HG03196 (cell line): ENCODE data around the gene LAMA2.
"Not testable (repeated sequence)": the region's sequence is repeated elsewhere in the genome, so short reads cannot be mapped to it uniquely, and the experiment has no call there.

Source experiments
- ATAC-seq: cut with Tn5 transposase; IDR thresholded peaks from one replicate; pipeline ENCODE4 v1.9.1; 2021; ENCODE audit not compliant: unreplicated experiment

Gene LAMA2

GRCh38 chr6:129115471-129115870 is 232.5 kb downstream of the LAMA2 start:
- no peak for ATAC-seq

GRCh38 chr6:129117355-129117754 is 234.4 kb downstream of the LAMA2 start:
- no peak for ATAC-seq

GRCh38 chr6:129120856-129121638 is 238.1 kb downstream of the LAMA2 start:
- no peak for ATAC-seq

GRCh38 chr6:129124347-129124746 is 241.4 kb downstream of the LAMA2 start:
- no peak for ATAC-seq

- ATAC-seq = no peak
Measured at GRCh38 chr6:129130106-129130505, 247.2 kb downstream of the LAMA2 start.

GRCh38 chr6:129130959-129131681 is 248.2 kb downstream of the LAMA2 start:
- ATAC-seq = no peak

- no peak for ATAC-seq
Measured at GRCh38 chr6:129133770-129134192, 250.8 kb downstream of the LAMA2 start.

- no peak for ATAC-seq
Measured at GRCh38 chr6:129134535-129134934, 251.6 kb downstream of the LAMA2 start.

GRCh38 chr6:129135451-129135850 is 252.5 kb downstream of the LAMA2 start:
- no peak for ATAC-seq

GRCh38 chr6:129136751-129137150 is 253.8 kb downstream of the LAMA2 start:
- ATAC-seq = no peak

- no peak for ATAC-seq
Measured at GRCh38 chr6:129138739-129139405, 255.9 kb downstream of the LAMA2 start.

- ATAC-seq = no peak
Measured at GRCh38 chr6:129140526-129140925, 257.6 kb downstream of the LAMA2 start.

- ATAC-seq = no peak
Measured at GRCh38 chr6:129141499-129141898, 258.6 kb downstream of the LAMA2 start.

GRCh38 chr6:129146902-129147301 is 264.0 kb downstream of the LAMA2 start:
- no peak for ATAC-seq

GRCh38 chr6:129150507-129150906 is 267.6 kb downstream of the LAMA2 start:
- no peak for ATAC-seq

GRCh38 chr6:129153257-129153656 is 270.3 kb downstream of the LAMA2 start:
- ATAC-seq = no peak

- not testable (repeated sequence) for ATAC-seq
Measured at GRCh38 chr6:129159242-129159641, 276.3 kb downstream of the LAMA2 start.

GRCh38 chr6:129162605-129163004 is 279.7 kb downstream of the LAMA2 start:
- no peak for ATAC-seq

GRCh38 chr6:129163551-129163950 is 280.6 kb downstream of the LAMA2 start:
- no peak for ATAC-seq

- ATAC-seq = no peak
Measured at GRCh38 chr6:129164032-129164431, 281.1 kb downstream of the LAMA2 start.

GRCh38 chr6:129172279-129172995 is 289.5 kb downstream of the LAMA2 start:
- not testable (repeated sequence) for ATAC-seq
